Hepatocyte (in vitro differentiated cells): ENCODE data around the gene EPHB1. TPM values are rescaled to one million over a fixed set of nuclear protein-coding genes. Genes with fewer than 3 reads are reported as not detected.
A peak's percentile ranks its signal among the peaks of the same experiment; 100 is the strongest.
"Not testable (repeated sequence)": the region's sequence is repeated elsewhere in the genome, so short reads cannot be mapped to it uniquely, and the experiment has no call there.

Experiments
- DNase-seq: peaks from one replicate; pipeline ENCODE4 v3.0.0-alpha.2; 2016; ENCODE audit warnings: low spot score
- H2AFZ ChIP-seq: fragments of 200-600 bp; sonication (generic); 2 replicates; pipeline ENCODE4 v1.6.0; 2016; ENCODE audit warnings: antibody characterized with exemption, mild to moderate bottlenecking
- H3K27ac ChIP-seq: fragments of 200-600 bp; sonication (generic); 2 replicates; pipeline ENCODE4 v1.5.1; 2016; ENCODE audit warnings: mild to moderate bottlenecking
- H3K27me3 ChIP-seq: fragments of 200-600 bp; sonication (generic); 2 replicates; pipeline ENCODE4 v1.6.1; 2016
- H3K36me3 ChIP-seq: fragments of 200-600 bp; sonication (generic); replicated peaks from 2 replicates; pipeline ENCODE4 v1.5.1; 2016; ENCODE audit warnings: low read depth; ENCODE audit not compliant: insufficient read depth
- H3K4me1 ChIP-seq: fragments of 200-600 bp; sonication (generic); 2 replicates; pipeline ENCODE4 v1.5.1; 2016; ENCODE audit warnings: mild to moderate bottlenecking, moderate library complexity; ENCODE audit not compliant: insufficient read depth
- H3K4me2 ChIP-seq: fragments of 200-600 bp; sonication (generic); 2 replicates; pipeline ENCODE4 v1.6.0; 2016
- H3K4me3 ChIP-seq: fragments of 200-600 bp; sonication (generic); 2 replicates; pipeline ENCODE4 v1.5.1; 2016; ENCODE audit warnings: mild to moderate bottlenecking
- H3K79me2 ChIP-seq: fragments of 200-600 bp; sonication (generic); 2 replicates; pipeline ENCODE4 v1.6.0; 2017; ENCODE audit warnings: mild to moderate bottlenecking
- H3K9me2 ChIP-seq: fragments of 200-600 bp; sonication (generic); replicated peaks from 2 replicates; pipeline ENCODE4 v1.6.0; 2017; ENCODE audit warnings: mild to moderate bottlenecking; ENCODE audit not compliant: insufficient read depth
- H3K9me3 ChIP-seq: fragments of 200-600 bp; sonication (generic); 2 replicates; pipeline ENCODE4 v1.5.1; 2016; ENCODE audit warnings: low read depth, mild to moderate bottlenecking
- H4K20me1 ChIP-seq: fragments of 200-600 bp; sonication (generic); 2 replicates; pipeline ENCODE4 v1.6.0; 2016; ENCODE audit warnings: mild to moderate bottlenecking; ENCODE audit not compliant: insufficient read depth, poor library complexity, severe bottlenecking
- EZH2 ChIP-seq: fragments of 200-600 bp; sonication (generic); IDR thresholded peaks from 2 replicates; pipeline ENCODE4 v1.6.1; 2016; ENCODE audit warnings: antibody characterized with exemption, mild to moderate bottlenecking, borderline replicate concordance
- EZH2phosphoT487 ChIP-seq: fragments of 200-600 bp; sonication (generic); IDR thresholded peaks from one replicate; pipeline ENCODE4 v1.6.1; 2018; ENCODE audit warnings: antibody characterized with exemption, mild to moderate bottlenecking, low read depth, moderate library complexity; ENCODE audit not compliant: unreplicated experiment, severe bottlenecking
- WGBS: methylation state at CpG from one replicate; pipeline ENCODE4 v1.1.6; 2016; ENCODE audit warnings: low lambda C conversion rate; ENCODE audit errors: missing lambda C conversion rate; 5-methylcytosine and 5-hydroxymethylcytosine counted together
- polyA plus RNA-seq: library from polyadenylated mRNA; unstranded; fragments of >200 nt; fragmentation: Nextera tagmentation; extraction: Ambion mirVana; gene quantifications from 2 replicates; pipeline ENCODE4 v1.2.1, GENCODE V29; 2016
- total RNA-seq: library from RNA; depleted of rRNA; stranded (reverse); fragments of >200 nt; gene quantifications from 2 replicates; pipeline ENCODE4 v1.2.3, GENCODE V29; 2014
- TF ChIP-seq, protein P1 (sequence below): fragments of 200-600 bp; sonication (generic); IDR thresholded peaks from 2 replicates; pipeline ENCODE4 v1.5.1; 2016; ENCODE audit warnings: antibody characterized with exemption, mild to moderate bottlenecking; ENCODE audit not compliant: poor library complexity

EPHB1 gene
- total and polyA plus RNA-seq, 2 experiments from 2014 or later, result 3.3 to 5.6 TPM

DNA sequence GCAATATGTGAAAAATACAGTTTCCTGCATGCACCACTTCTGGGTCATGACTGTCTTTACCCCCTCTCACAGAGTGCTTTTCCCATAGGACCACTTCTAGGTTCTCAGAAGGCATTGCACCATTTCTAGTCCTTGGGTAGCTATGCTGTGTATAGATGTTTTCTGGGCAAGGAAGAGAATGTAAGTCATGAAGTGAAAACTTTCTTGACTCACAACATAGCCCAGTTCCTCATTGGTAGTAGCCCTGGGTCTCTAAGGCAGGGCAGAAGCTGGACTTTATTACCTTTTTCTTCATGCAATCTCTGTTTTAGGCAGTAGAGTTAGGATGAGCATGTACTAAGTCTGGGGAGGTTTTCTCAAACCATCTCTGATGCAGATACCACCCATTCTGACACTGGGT lies 203.1 kb downstream of the EPHB1 start:
- no peaks in the 10 kb centered on the region for H3K79me2 ChIP-seq
- no peaks in the 10 kb centered on the region for H4K20me1 ChIP-seq
- H3K36me3 ChIP-seq, result no peaks in the 10 kb centered on the region
- no peak overlapping the region for H3K4me2 ChIP-seq
- TF ChIP-seq EZH2 (no peak), EZH2phosphoT487 (no peak)
- TF ChIP-seq, protein P1, sequence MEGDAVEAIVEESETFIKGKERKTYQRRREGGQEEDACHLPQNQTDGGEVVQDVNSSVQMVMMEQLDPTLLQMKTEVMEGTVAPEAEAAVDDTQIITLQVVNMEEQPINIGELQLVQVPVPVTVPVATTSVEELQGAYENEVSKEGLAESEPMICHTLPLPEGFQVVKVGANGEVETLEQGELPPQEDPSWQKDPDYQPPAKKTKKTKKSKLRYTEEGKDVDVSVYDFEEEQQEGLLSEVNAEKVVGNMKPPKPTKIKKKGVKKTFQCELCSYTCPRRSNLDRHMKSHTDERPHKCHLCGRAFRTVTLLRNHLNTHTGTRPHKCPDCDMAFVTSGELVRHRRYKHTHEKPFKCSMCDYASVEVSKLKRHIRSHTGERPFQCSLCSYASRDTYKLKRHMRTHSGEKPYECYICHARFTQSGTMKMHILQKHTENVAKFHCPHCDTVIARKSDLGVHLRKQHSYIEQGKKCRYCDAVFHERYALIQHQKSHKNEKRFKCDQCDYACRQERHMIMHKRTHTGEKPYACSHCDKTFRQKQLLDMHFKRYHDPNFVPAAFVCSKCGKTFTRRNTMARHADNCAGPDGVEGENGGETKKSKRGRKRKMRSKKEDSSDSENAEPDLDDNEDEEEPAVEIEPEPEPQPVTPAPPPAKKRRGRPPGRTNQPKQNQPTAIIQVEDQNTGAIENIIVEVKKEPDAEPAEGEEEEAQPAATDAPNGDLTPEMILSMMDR, result no peak
- no peak overlapping the region for H2AFZ ChIP-seq
- no peaks in the 10 kb centered on the region for H3K9me3 ChIP-seq
- no peak overlapping the region for H3K27ac ChIP-seq
- DNase-seq, result no peak
- no peak overlapping the region for H3K4me3 ChIP-seq
- peaks cover 19% of the 10 kb centered on the region for H3K27me3 ChIP-seq
- H3K4me1 ChIP-seq, result no peaks in the 10 kb centered on the region
- H3K9me2 ChIP-seq, result no peaks in the 10 kb centered on the region

DNA sequence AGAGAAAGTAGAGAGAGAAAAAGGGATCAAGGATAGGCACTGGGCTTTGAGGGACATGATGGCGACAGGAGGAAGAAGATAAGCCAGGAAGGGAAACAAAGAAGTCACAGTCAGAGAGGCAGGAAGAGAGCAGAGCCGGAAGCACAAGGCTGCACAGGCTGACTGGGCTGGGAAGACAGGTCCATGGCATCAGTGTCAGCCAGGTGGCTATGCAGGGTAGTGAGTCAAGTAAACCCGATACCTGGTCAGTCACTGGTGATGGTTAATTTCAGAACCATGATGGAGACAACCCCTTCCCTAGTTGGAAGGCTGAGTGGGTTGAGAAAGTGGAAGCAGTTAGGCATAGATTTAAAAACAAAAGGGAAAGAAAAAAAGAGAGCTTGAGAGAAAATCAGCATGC lies 203.8 kb downstream of the EPHB1 start:
- Histone ChIP-seq H4K20me1 (no peaks in the 10 kb centered on the region), H3K36me3 (no peaks in the 10 kb centered on the region), H3K79me2 (no peaks in the 10 kb centered on the region), H3K4me3 (no peak overlapping the region), H2AFZ (no peak overlapping the region), H3K9me3 (no peaks in the 10 kb centered on the region), H3K4me2 (no peak overlapping the region), H3K27me3 (peaks cover 19% of the 10 kb centered on the region), H3K9me2 (no peaks in the 10 kb centered on the region), H3K27ac (no peak overlapping the region), H3K4me1 (no peaks in the 10 kb centered on the region)
- TF ChIP-seq, protein P1, result no peak
- TF ChIP-seq EZH2phosphoT487 (no peak), EZH2 (no peak)
- peak; percentile 1 for DNase-seq
- WGBS, result 82% methylated on average over 3 of the region's 3 CpGs

DNA sequence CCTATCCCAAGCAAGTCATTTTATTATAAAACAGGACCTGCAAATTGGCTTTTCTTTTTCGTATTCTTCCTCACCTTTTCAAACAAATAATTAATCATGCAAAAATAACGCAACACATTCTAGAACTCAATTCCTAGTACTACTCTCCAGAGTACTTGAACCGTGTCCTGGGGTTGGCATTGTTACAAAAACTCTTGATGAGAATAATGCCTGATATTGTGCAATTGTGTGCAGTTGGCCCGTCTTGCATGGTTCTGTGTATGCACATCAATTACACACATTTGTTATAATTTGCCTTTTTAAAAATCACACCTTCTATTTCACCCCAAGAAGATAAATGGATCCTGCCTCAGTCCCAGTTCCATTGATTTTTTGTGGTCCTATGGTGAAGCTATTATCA lies 205.4 kb downstream of the EPHB1 start:
- Histone ChIP-seq H3K4me2 (no peak overlapping the region), H3K9me2 (no peaks in the 10 kb centered on the region), H3K27me3 (peaks cover 19% of the 10 kb centered on the region), H3K4me3 (no peak overlapping the region), H3K4me1 (no peaks in the 10 kb centered on the region), H2AFZ (no peak overlapping the region), H3K9me3 (no peaks in the 10 kb centered on the region), H3K27ac (no peak overlapping the region), H4K20me1 (no peaks in the 10 kb centered on the region), H3K36me3 (no peaks in the 10 kb centered on the region), H3K79me2 (no peaks in the 10 kb centered on the region)
- 87% methylated on average over 4 of the region's 4 CpGs for WGBS
- TF ChIP-seq, protein P1, result no peak
- no peak for TF ChIP-seq EZH2
- DNase-seq, result no peak

DNA sequence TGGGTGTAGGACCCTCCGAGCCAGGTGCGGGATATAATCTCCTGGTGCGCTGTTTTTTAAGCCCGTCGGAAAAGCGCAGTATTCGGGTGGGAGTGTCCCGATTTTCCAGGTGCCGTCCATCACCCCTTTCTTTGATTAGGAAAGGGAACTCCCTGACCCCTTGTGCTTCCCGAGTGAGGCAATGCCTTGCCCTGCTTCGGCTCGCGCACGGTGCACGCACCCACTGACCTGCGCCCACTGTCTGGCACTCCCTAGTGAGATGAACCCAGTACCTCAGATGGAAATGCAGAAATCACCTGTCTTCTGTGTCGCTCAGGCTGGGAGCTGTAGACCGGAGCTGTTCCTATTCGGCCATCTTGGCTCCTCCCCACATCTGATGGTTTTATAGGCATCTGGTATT lies 210.6 kb downstream of the EPHB1 start:
- not testable (repeated sequence) for DNase-seq, H3K4me2 ChIP-seq, H3K4me3 ChIP-seq, H3K4me1 ChIP-seq, H3K36me3 ChIP-seq, H3K9me3 ChIP-seq, H3K27ac ChIP-seq, H3K79me2 ChIP-seq, H3K27me3 ChIP-seq, H2AFZ ChIP-seq, H4K20me1 ChIP-seq, H3K9me2 ChIP-seq
- WGBS, result 91% methylated on average over 17 of the region's 19 CpGs
